ENCODE measurements around the gene PIPOX.

DNA sequence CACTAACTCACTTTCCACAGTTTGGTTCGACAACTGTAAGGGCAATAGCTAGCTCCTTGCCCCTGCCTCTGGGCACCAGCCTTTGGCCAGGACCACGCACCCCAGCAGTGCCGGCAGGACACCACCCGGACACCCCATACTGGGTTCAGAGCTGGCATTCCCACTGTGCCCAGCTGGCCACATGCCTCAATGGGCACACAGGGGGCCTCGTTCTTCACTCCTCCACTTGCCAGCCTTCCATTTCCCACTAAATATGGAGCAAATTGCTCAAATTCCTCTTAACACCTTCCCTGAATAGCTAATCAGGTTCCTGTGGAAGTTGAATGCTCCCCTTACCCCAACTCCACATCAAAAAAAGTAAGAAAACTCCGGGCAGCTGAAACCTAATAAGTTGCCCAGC, 52.5 kb downstream of the PIPOX start:
- no peak for TF ChIP-seq EZH2phosphoT487 (IDR thresholded peaks at IDR 0.05; ENCODE audit: insufficient read depth, low read depth)
- TF ChIP-seq EZH2 (IDR thresholded peaks at IDR 0.05; ENCODE audit: insufficient read depth, poor library complexity, severe bottlenecking): no peak
